ENCODE results near the gene ZNF574.

Gene ZNF574

GRCh38 chr19:42123765-42124164, 47.8 kb downstream of the ZNF574 start:
- Mint-ChIP-seq H3K27me3 (ENCODE audit: low read depth, poor library complexity) (peaks cover 62% of the 10 kb centered on the region), H3K36me3 (ENCODE audit: low read depth) (no peaks in the 10 kb centered on the region), H3K4me1 (peaks cover 7% of the 10 kb centered on the region), H3K4me3 (no peak overlapping the region), H3K27ac (no peak overlapping the region), H3K9me3 (peaks cover 4% of the 10 kb centered on the region)
- TF ChIP-seq CTCF (IDR thresholded peaks at IDR 0.05) = no peak
- DNase-seq = no peak

GRCh38 chr19:42124386-42124901, 48.5 kb downstream of the ZNF574 start:
- TF ChIP-seq CTCF (IDR thresholded peaks at IDR 0.05) = no peak
- Mint-ChIP-seq H3K36me3 (ENCODE audit: low read depth) (no peaks in the 10 kb centered on the region), H3K4me1 (peaks cover 7% of the 10 kb centered on the region), H3K9me3 (peaks cover 4% of the 10 kb centered on the region), H3K27ac (no peak overlapping the region), H3K27me3 (ENCODE audit: low read depth, poor library complexity) (peaks cover 68% of the 10 kb centered on the region), H3K4me3 (no peak overlapping the region)
- no peak for DNase-seq

GRCh38 chr19:42125536-42125935, 49.6 kb downstream of the ZNF574 start:
- Mint-ChIP-seq H3K9me3 (peaks cover 4% of the 10 kb centered on the region), H3K4me3 (no peak overlapping the region), H3K27me3 (ENCODE audit: low read depth, poor library complexity) (peaks cover 72% of the 10 kb centered on the region), H3K36me3 (ENCODE audit: low read depth) (no peaks in the 10 kb centered on the region), H3K4me1 (peaks cover 7% of the 10 kb centered on the region), H3K27ac (no peak overlapping the region)
- TF ChIP-seq CTCF (IDR thresholded peaks at IDR 0.05) = no peak
- no peak for DNase-seq

GRCh38 chr19:42126574-42126973, 50.6 kb downstream of the ZNF574 start:
- H3K4me1 Mint-ChIP-seq = peaks cover 3% of the 10 kb centered on the region
- TF ChIP-seq CTCF (IDR thresholded peaks at IDR 0.05) = no peak
- H3K27me3 Mint-ChIP-seq (ENCODE audit: low read depth, poor library complexity) = peaks cover 77% of the 10 kb centered on the region
- no peak for DNase-seq
- no peak overlapping the region for H3K27ac Mint-ChIP-seq
- no peak overlapping the region for H3K4me3 Mint-ChIP-seq
- peaks cover 4% of the 10 kb centered on the region for H3K9me3 Mint-ChIP-seq
- no peaks in the 10 kb centered on the region for H3K36me3 Mint-ChIP-seq (ENCODE audit: low read depth)

GRCh38 chr19:42129399-42130253, 53.7 kb downstream of the ZNF574 start:
- no peak for DNase-seq
- no peak for TF ChIP-seq CTCF (IDR thresholded peaks at IDR 0.05)
- Mint-ChIP-seq H3K4me3 (no peak overlapping the region), H3K27me3 (ENCODE audit: low read depth, poor library complexity) (peaks cover 83% of the 10 kb centered on the region), H3K36me3 (ENCODE audit: low read depth) (no peaks in the 10 kb centered on the region), H3K4me1 (peaks cover 25% of the 10 kb centered on the region), H3K27ac (no peak overlapping the region), H3K9me3 (peaks cover under 1% of the 10 kb centered on the region)

- peaks cover 25% of the 10 kb centered on the region for H3K4me1 Mint-ChIP-seq
- H3K4me3 Mint-ChIP-seq = no peak overlapping the region
- peaks cover 82% of the 10 kb centered on the region for H3K27me3 Mint-ChIP-seq (ENCODE audit: low read depth, poor library complexity)
- DNase-seq = no peak
- H3K9me3 Mint-ChIP-seq = no peaks in the 10 kb centered on the region
- no peaks in the 10 kb centered on the region for H3K36me3 Mint-ChIP-seq (ENCODE audit: low read depth)
- no peak overlapping the region for H3K27ac Mint-ChIP-seq
- no peak for TF ChIP-seq CTCF (IDR thresholded peaks at IDR 0.05)
These were observed 54.2 kb downstream of the ZNF574 start for GRCh38 chr19:42130254-42130573.
